Measurements from ENCODE around the gene ZIC2.

Gene ZIC2

GRCh38 chr13:99967869-99968520, 13.6 kb upstream of the ZIC2 start (continued):
- TF ChIP-seq, protein P1, sequence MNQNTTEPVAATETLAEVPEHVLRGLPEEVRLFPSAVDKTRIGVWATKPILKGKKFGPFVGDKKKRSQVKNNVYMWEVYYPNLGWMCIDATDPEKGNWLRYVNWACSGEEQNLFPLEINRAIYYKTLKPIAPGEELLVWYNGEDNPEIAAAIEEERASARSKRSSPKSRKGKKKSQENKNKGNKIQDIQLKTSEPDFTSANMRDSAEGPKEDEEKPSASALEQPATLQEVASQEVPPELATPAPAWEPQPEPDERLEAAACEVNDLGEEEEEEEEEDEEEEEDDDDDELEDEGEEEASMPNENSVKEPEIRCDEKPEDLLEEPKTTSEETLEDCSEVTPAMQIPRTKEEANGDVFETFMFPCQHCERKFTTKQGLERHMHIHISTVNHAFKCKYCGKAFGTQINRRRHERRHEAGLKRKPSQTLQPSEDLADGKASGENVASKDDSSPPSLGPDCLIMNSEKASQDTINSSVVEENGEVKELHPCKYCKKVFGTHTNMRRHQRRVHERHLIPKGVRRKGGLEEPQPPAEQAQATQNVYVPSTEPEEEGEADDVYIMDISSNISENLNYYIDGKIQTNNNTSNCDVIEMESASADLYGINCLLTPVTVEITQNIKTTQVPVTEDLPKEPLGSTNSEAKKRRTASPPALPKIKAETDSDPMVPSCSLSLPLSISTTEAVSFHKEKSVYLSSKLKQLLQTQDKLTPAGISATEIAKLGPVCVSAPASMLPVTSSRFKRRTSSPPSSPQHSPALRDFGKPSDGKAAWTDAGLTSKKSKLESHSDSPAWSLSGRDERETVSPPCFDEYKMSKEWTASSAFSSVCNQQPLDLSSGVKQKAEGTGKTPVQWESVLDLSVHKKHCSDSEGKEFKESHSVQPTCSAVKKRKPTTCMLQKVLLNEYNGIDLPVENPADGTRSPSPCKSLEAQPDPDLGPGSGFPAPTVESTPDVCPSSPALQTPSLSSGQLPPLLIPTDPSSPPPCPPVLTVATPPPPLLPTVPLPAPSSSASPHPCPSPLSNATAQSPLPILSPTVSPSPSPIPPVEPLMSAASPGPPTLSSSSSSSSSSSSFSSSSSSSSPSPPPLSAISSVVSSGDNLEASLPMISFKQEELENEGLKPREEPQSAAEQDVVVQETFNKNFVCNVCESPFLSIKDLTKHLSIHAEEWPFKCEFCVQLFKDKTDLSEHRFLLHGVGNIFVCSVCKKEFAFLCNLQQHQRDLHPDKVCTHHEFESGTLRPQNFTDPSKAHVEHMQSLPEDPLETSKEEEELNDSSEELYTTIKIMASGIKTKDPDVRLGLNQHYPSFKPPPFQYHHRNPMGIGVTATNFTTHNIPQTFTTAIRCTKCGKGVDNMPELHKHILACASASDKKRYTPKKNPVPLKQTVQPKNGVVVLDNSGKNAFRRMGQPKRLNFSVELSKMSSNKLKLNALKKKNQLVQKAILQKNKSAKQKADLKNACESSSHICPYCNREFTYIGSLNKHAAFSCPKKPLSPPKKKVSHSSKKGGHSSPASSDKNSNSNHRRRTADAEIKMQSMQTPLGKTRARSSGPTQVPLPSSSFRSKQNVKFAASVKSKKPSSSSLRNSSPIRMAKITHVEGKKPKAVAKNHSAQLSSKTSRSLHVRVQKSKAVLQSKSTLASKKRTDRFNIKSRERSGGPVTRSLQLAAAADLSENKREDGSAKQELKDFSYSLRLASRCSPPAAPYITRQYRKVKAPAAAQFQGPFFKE (tag by site-specific recombination; IDR thresholded peaks at IDR 0.05; ENCODE audit: borderline replicate concordance), result no peak
- no peak for TF ChIP-seq TSHZ1 (tag by site-specific recombination; IDR thresholded peaks at IDR 0.05; ENCODE audit: borderline replicate concordance)
- no peak for TF ChIP-seq HOXA7 (CRISPR knock-in tag; IDR thresholded peaks at IDR 0.05; ENCODE audit: borderline replicate concordance)
- peak; percentile 83 for TF ChIP-seq ZFP69B (tag by site-specific recombination; IDR thresholded peaks at IDR 0.05)
- TF ChIP-seq ZSCAN30 (tag by site-specific recombination; IDR thresholded peaks at IDR 0.05), result no peak; the same call in 1 of the 2 replicates
- no peak for TF ChIP-seq ZNF623 (tag by site-specific recombination; IDR thresholded peaks at IDR 0.05)

DNA sequence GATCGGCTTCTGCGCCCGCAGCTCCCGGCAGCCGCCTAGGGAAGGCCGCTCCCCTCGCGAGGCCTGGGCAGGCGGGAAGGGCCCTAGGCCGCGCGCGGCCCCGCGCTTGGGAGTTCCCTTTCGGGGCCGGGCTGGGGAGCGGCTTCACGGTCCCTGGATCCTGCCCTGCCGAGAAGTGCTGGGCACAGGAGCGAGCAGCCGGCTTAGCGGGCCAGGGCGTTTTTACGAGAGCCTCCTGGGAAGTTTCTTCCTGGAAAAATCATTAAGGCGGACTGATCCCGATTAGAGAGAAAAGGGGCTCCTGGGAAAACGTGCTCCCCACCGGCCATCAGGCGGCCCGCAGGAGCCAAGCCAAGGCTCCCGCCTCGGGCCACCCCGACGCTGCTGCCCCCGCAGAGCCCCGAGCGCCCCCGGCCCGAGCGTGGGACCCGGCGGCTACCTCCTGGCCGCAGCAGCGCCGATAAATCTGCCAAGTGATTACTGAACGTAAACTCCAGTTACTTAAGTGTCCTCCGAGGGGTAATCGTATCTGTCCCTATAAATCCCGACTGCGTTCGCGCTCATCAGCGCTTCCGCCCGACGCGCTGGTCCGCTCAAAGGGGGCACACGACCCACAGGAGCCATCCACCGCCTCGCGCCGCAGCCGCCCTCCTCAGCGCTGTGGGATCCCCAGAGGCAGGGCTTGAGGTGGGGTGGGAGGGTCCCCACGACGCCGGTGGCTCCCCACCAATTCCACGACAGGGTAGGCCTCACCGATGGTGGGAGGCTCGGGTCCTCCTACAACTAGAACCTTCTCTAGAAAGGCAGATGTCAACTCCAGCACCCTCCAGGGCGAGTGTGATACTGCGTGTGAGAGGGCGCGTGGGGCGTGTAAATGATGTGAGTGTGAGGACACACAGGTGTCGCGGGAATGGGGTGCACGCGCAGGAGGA, 12.8 kb upstream of the ZIC2 start:
- peaks cover 14% of the 10 kb centered on the region for H3K4me1 ChIP-seq (ENCODE audit: control insufficient read depth, insufficient read depth, low read length)
- POLR2A ChIA-PET, result no interaction called here
- peaks cover 1 to 21% of the 10 kb centered on the region in 2 experiments; a peak in 2 of 3 replicates for H3K36me3 ChIP-seq (ENCODE audit: control insufficient read depth in 2 of 2, insufficient read depth in 1 of 2, low read length in 2 of 2)
- H3K27ac ChIP-seq (ENCODE audit: extremely low read depth, low read depth, low read length), result peak overlapping the region; percentile 100
- CTCF ChIA-PET, result interaction anchor here (1.2 kb wide), 1 partner anchor 312 kb away, joined by 7 read pairs; no protein-coding TSS in a partner anchor
- no peaks in the 10 kb centered on the region for H3K9me3 ChIP-seq (ENCODE audit: control insufficient read depth, insufficient read depth, low read depth, low read length)
- H3K4me3 ChIP-seq (ENCODE audit: low read depth, low read length), result peak overlapping the region; percentile 73
- TF ChIP-seq, protein P2, sequence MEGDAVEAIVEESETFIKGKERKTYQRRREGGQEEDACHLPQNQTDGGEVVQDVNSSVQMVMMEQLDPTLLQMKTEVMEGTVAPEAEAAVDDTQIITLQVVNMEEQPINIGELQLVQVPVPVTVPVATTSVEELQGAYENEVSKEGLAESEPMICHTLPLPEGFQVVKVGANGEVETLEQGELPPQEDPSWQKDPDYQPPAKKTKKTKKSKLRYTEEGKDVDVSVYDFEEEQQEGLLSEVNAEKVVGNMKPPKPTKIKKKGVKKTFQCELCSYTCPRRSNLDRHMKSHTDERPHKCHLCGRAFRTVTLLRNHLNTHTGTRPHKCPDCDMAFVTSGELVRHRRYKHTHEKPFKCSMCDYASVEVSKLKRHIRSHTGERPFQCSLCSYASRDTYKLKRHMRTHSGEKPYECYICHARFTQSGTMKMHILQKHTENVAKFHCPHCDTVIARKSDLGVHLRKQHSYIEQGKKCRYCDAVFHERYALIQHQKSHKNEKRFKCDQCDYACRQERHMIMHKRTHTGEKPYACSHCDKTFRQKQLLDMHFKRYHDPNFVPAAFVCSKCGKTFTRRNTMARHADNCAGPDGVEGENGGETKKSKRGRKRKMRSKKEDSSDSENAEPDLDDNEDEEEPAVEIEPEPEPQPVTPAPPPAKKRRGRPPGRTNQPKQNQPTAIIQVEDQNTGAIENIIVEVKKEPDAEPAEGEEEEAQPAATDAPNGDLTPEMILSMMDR (tag by site-specific recombination; IDR thresholded peaks at IDR 0.05), result no peak
- no peak for TF ChIP-seq ZNF629 (tag by site-specific recombination; IDR thresholded peaks at IDR 0.05)
- TF ChIP-seq, protein P3, sequence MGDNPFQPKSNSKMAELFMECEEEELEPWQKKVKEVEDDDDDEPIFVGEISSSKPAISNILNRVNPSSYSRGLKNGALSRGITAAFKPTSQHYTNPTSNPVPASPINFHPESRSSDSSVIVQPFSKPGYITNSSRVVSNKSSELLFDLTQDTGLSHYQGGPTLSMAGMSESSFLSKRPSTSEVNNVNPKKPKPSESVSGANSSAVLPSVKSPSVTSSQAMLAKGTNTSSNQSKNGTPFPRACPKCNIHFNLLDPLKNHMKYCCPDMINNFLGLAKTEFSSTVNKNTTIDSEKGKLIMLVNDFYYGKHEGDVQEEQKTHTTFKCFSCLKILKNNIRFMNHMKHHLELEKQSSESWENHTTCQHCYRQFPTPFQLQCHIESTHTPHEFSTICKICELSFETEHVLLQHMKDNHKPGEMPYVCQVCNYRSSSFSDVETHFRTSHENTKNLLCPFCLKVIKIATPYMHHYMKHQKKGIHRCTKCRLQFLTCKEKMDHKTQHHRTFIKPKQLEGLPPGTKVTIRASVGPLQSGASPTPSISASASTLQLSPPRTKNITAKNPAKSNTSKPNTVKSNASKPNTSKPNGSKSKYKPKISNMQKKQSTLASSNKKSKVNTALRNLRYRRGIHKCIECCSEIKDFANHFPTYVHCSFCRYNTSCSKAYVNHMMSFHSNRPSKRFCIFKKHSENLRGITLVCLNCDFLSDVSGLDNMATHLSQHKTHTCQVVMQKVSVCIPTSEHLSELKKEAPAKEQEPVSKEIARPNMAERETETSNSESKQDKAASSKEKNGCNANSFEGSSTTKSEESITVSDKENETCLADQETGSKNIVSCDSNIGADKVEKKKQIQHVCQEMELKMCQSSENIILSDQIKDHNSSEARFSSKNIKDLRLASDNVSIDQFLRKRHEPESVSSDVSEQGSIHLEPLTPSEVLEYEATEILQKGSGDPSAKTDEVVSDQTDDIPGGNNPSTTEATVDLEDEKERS (tag by site-specific recombination; IDR thresholded peaks at IDR 0.05), result no peak
- TF ChIP-seq EGR2 (tag by site-specific recombination; IDR thresholded peaks at IDR 0.05; ENCODE audit: low read depth), result no peak
- TF ChIP-seq ZFHX2 (tag by site-specific recombination; conservative IDR thresholded peaks at IDR 0.05), result peak; percentile 66
- TF ChIP-seq KLF9 (tag by site-specific recombination; IDR thresholded peaks at IDR 0.05; ENCODE audit: low read depth), result 0 out of 2 replicates have a peak, but pooled peaks have one; percentile 12
- peak; percentile 47 for TF ChIP-seq ZBTB26 (tag by site-specific recombination; optimal IDR thresholded peaks at IDR 0.05)
- TF ChIP-seq ZNF202 (tag by site-specific recombination; IDR thresholded peaks at IDR 0.05; ENCODE audit: borderline replicate concordance), result peak; percentile 66
- TF ChIP-seq ZNF791 (tag by site-specific recombination; IDR thresholded peaks at IDR 0.05), result no peak
- TF ChIP-seq ZNF488 (tag by site-specific recombination; IDR thresholded peaks at IDR 0.05), result no peak
